Myocyte (in vitro differentiated cells): ENCODE data around the gene CAMK2N2. TPM values are rescaled to one million over a fixed set of nuclear protein-coding genes. Genes with fewer than 3 reads are reported as not detected.
A peak's percentile ranks its signal among the peaks of the same experiment; 100 is the strongest.

Experiments
- DNase-seq: peaks from one replicate; pipeline ENCODE4 v3.0.0-alpha.2; 2012; ENCODE audit warnings: low read depth
- total RNA-seq: library from RNA; depleted of rRNA; stranded (reverse); fragments of >200 nt; gene quantifications from 2 replicates; pipeline ENCODE4 v1.2.3, GENCODE V29; 2014

The CAMK2N2 gene
- total RNA-seq, 1 donor from 2014 or later = not detected

DNA sequence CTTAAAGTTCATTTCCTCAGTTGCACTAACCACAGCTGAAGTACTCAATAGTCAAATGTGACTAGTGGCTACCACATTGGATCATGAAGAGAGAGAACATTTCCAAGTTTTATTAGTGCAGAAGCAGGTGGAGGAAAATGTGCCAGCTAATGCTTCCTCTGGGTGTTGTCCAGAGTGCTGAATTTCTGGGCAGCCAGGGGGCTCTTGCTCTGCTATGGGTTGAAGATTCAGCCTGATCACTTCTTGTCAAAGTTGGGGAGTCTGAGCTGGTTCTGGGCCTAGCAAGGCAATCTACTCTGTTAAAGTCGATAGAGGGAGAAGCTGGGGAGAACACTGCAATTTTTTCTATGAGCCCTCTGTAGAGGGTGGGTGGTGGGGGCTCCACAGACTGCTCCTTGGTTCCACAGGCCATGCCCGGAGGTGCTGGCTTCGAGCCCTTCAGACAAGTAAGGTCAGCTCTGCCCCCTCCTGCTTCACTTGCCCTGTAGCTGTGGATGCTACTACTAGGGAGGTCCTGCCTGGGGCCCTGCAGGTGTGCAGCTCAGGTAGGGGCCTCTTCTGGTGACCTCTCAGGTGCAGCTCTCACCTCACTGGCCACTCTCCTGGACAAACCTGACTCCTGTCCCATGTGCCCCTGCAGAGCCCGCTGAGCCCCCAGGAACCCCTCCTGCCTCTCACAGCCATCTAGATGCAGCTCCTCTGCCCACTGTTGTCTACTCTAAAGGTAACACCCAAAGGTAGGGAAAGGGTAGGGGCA lies 20.8 kb downstream of the CAMK2N2 start:
- DNase-seq = peak; percentile 70

DNA sequence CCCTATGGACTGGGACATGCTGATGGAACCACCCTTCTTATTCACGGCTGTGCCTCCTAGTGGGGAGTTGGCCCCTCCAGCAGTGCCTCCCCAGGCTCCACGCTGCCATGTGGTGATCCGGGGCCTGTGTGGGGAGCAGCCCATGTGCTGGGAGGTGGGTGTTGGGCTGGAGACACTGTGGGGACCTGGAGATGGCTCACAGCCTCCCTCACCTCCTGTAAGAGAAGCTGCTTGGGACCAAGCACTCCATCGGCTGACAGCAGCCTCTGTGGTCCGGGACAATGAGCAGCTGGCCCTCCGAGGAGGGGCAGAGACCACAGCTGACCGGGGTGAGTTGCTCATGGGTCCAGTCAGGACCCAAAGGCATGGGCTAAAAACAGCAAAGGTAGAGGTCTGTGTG lies 21.6 kb downstream of the CAMK2N2 start:
- DNase-seq = no peak

- no peak for DNase-seq
Observed at GRCh38 chr3:184239221-184239620, 22.1 kb downstream of the CAMK2N2 start.

DNA sequence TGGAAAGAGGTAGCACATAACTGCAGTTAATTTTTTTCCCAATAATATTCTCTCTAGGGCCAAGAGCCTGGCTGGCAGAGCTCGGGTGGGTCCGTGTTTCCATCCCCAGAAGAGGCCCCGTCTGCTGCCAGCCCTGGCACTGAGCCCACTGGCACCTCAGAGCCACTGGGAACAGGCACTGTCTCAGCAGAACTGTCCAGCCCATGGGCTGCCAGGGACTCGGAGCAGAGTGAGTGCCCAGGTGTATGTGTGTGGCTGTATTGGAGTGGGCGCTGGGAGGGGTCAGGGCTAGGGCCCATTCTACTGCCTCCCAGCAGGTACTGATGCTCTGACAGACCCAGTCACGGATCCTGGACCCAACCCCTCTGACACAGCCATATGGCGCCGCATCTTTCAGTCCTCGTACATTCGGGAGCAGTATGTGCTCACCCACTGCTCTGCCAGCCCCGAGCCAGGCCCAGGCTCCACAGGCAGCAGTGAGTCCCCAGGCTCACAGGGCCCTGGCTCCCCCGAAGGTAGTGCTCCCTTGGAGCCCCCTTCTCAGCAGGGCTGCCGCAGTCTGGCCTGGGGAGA lies 23.0 kb downstream of the CAMK2N2 start:
- no peak for DNase-seq

DNA sequence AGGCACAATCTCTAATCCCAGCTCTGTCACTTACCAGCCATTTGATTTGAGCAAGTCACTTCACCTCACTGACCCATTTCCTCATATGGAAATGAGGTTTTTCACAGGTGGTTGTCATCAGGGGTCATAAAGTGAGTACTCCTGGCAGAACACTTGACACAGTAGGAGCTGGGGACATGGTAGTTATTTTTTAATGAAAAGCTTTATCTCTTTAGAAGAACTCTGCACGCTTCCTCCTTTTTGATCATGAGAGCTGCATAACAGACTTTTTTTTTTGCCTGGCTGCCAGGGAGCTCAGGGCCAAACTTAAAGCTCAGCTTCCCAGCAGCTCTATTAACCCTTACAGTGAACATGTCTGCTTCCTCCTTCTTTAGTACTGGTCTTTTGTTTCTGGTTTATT lies 23.5 kb downstream of the CAMK2N2 start:
- DNase-seq = no peak

GRCh38 chr3:184237211-184237610 lies 24.1 kb downstream of the CAMK2N2 start:
- no peak for DNase-seq

GRCh38 chr3:184236636-184237035 lies 24.7 kb downstream of the CAMK2N2 start:
- DNase-seq = no peak

- DNase-seq = no peak
Observed at GRCh38 chr3:184236033-184236410, 25.3 kb downstream of the CAMK2N2 start.

DNA sequence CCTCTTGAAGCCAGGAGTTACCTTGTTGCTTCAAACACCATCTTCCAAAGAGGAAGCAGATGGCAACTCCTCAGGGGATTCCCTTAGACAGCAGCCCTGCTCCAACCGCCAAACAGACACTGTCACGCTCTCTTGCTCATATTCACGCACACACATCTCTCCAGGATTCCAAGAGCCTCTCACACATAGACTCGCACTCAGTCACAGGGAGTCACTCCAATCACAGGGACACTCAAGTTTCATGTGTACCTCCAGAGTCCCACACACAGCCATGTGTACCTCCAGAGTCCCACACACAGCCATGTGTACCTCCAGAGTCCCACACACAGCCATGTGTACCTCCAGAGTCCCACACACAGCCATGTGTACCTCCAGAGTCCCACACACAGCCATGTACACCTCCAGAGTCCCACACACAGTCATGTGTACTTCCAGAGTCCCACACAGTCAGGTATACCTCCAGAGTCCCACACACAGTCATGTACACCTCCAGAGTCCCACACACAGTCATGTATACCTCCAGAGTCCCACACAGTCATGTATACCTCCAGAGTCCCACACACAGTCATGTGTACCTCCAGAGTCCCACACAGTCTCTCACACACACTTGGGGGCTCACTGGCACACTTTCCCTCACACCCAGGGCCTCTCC lies 25.8 kb downstream of the CAMK2N2 start:
- DNase-seq = no peak

DNA sequence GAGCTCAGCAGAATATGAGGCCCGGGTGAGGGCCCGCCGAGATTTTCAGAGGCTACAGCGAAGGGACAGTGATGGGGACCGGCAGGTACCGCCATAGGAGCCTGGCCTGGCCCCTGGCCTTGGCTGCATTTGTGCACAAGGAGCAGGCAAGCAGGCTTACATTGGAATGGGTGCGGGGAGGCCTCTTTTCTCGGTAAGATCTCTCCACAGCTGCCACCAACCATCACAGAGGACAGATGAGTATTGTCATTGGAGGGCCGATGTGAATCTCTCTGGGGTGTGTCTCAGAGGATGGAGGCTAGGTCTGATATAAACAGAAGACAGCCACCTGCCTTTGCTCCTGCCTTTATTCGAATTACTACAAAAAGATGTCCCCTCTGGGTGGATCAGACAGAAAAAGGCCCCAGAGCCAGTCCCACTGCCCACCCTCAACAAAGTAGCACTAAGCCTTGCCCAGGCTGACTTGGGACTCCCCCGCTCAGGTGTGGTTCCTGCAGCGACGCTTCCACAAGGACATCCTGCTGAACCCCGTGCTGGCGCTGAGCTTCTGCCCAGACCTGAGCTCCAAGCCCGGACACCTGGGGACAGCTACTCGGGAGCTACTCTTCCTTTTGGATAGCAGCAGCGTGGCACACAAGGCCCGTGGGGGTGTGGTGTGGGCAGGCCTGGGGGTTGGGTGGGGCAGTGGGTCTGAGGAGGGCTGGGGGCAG lies 26.5 kb downstream of the CAMK2N2 start:
- DNase-seq = peak; percentile 45

DNA sequence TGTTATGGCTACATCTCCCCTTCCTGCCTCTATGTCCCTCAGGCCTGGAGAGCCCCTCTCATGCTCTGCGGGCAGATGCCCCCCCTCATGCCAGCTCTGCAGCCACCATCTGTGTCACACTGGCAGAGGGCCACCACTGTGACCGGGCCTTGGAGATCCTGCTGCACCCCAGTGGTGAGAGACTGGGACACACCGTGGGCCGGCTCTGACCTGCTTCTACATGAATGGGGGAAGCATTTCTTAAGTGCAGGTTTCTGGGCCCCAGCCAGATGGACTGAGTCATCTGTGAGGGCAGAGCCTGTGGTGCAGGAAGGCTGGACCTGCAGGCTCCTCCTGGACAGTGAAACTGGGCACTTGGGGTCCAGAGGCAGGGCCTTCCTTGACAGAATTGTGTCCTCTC lies 27.1 kb downstream of the CAMK2N2 start:
- peak; percentile 77 for DNase-seq

GRCh38 chr3:184233127-184233843 lies 28.1 kb downstream of the CAMK2N2 start:
- no peak for DNase-seq

- DNase-seq = no peak
Observed at GRCh38 chr3:184231671-184232070, 29.7 kb downstream of the CAMK2N2 start.

DNA sequence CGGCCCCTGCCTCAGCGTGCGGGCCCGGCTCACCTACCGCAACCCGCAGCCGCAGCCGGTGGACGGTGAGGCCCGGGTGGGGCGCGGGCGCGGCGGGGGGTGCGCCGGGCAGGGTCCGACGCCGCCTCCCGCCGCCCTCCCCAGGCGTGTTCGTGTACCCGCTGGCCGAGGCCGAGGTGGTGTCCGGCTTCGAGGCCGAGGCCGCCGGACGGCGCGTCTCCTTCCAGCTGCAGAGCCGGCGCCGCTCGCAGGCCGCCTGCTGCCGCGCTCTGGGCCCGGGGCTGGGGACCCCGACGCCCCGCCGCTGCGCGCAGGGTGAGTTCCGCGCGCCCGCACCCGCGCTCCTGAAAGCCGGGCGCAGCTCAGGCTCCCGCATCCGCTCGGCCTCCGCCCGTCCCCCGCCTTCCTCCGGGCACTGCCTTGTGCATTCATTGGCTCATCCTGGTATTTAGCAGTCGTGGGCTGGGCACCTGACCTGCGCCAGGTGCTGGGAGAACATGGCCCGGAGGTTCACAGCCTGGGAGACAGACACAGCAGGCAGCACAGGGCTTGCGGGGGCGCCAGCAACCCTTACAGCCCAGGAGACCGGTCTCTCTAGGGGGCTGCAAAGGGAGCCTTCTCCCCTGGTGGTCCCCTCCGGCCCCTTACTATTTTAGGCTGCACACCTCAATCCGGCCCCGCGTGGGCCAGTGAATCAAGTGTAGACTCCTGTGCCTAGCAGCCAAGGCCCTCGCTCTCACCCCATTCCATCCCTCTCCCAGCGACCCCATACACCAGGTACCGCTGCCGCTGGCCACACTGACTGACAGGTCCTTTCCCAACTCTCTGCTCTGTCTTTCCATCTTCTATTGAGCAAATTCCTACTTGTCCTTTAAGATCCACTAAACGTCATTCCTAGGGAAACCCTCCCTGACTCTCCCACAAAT lies 30.5 kb downstream of the CAMK2N2 start:
- DNase-seq = no peak

- no peak for DNase-seq
Observed at GRCh38 chr3:184230081-184230602, 31.2 kb downstream of the CAMK2N2 start.

DNA sequence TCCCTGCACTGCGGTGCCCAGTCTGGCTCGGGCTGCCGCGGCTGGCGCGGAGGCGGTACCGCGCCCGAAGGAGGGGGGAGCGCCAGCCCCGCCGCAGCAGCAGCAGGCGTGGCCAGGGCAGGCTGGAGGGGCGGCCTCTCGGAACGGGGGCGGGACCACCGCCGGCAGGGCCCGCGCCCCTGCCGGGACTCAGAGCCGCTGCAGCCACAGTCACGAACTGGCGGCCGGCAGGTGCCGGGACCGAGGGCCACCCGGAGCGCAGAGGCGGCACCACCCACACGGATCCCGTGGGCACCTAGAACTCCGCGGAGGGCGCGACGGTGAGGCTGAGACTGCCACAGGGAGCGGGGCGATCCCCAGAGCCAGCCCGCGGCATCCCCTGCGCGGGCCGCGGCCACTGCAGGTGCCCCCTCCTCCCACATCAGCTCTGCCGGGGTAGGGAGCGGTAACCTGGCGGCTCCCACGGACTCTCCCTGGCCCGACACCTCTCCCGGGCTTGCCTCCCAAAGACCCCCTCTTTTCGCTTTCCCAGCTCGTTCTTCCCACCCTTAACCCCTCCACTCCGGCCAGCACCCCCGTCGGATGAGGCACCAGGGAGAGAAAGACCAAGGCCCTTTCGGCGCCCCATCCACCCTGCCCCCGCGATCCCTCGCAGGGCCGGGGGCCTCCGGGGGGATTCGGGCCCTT lies 31.8 kb downstream of the CAMK2N2 start, which contains the start of gene VWA5B2:
TSS of gene VWA5B2 (plus strand) at position 192 of the 687 bp plus-strand sequence. CDS start 944 bp downstream, outside the sequence.
- DNase-seq = peak; percentile 59

DNA sequence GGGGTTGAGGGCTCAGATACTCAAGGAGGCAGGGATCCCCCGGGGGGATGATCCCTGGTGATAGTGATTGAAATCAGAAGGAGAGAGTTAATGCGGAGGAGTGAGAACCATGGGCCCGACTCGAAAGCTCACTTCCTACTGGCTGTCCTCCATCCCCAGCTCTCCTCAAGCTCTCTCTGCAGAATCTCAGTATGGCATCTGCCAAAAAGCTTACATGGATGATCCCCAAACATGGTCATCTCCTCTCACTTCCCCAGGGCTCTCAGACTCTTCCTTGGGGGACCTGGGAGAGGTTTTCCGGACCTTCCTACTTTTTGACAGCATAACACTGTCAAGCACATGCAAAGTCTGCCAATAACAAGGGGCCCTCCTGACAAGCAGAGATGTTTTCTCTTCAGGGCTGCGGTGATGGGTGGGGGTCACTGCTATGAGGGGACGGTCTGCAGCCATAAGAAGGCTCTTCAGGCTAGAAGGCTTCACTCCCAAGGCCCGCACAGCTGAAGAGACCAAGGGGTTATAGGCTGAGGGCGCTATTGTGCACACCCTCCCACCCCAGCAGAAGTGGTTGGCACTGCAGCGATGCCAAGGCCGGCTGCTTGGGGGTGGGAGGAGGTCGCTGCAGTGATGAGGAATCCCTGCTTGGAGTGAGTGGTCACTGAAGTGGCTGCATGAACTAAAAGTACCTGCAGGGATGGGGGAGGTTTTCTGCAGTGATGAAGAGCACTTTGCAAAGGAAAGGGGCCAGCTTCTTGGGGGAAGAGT lies 32.8 kb downstream of the CAMK2N2 start:
- DNase-seq = no peak

DNA sequence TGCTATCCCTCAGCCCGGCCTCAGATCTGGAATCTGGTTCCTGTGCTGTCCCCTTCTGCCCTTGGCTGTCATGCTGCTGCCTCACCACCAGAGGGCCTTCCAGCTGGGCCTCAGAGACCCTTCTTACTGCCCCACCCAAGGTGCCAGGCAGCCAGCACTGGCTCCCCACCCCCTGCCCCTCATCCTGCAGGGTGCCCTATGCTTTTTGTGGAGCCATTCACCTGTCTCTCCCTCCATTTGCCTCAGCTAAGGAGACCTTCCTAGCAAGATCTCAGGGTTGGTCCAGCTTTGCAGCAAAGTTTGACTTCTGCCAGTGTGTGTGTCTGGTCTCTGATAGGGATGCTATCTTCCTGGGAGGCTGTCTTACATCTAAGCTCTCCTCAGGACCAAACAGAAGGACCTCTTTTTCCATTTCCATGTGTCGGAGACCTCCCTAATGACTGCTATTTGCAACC lies 33.8 kb downstream of the CAMK2N2 start:
- peak; percentile 34 for DNase-seq
